Upper lobe of left lung (tissue), 6 donors: ENCODE measurements around the gene ANKFY1. TPM values are rescaled to one million over a fixed set of nuclear protein-coding genes. Genes with fewer than 3 reads are reported as not detected.

Experiments
- ATAC-seq, 2 donors: fragments of 200-7000 bp; cut with Tn5 transposase; one replicate each; pipeline ENCODE4 v1.9.1; 2022; ENCODE audit warnings: mild to moderate bottlenecking in 2 of 2, moderate library complexity in 2 of 2; ENCODE audit not compliant: low FRiP score in 2 of 2
- DNase-seq, 2 donors: peaks; one replicate each; pipeline ENCODE4 v3.0.0-alpha.2; 2019 to 2020
- H3K27ac ChIP-seq, 4 donors: fragments of 200-600 bp; sonication (generic); one replicate each; pipeline ENCODE4 v1.5.1; 2016 to 2019
- H3K27me3 ChIP-seq, 4 donors: fragments of 200-600 bp; sonication (generic); one replicate each; pipeline ENCODE4 v1.5.1; 2017 to 2019
- H3K36me3 ChIP-seq, 4 donors: fragments of 200-600 bp; sonication (generic); one replicate each; pipeline ENCODE4 v1.5.1; 2016 to 2019
- H3K4me1 ChIP-seq, 4 donors: fragments of 200-600 bp; sonication (generic); one replicate each; pipeline ENCODE4 v1.5.1; 2018 to 2019
- H3K4me3 ChIP-seq, 4 donors: fragments of 200-600 bp; sonication (generic); one replicate each; pipeline ENCODE4 v1.5.1; 2017 to 2019; ENCODE audit warnings: mild to moderate bottlenecking in 2 of 4, moderate library complexity in 1 of 4
- H3K9me3 ChIP-seq, 4 donors: fragments of 200-600 bp; sonication (generic); one replicate each; pipeline ENCODE4 v1.5.1; 2018 to 2019
- CTCF ChIP-seq, 6 experiments: fragments of 450-650 bp in 4 of 6; fragments of 200-600 bp in 2 of 6; sonication (generic) in 2 of 6; IDR thresholded peaks; one replicate each; pipeline ENCODE4 v1.5.1; 2016 to 2019; ENCODE audit warnings: antibody characterized with exemption in 6 of 6
- POLR2A ChIP-seq, 4 donors: fragments of 450-650 bp; IDR thresholded peaks; one replicate each; pipeline ENCODE4 v1.5.1; 2016 to 2017; ENCODE audit warnings: antibody characterized with exemption in 4 of 4, mild to moderate bottlenecking in 2 of 4
- POLR2AphosphoS5 ChIP-seq, 2 donors: sonication (generic); formaldehyde crosslinking; IDR thresholded peaks; one replicate each; pipeline ENCODE4 v1.5.1; 2017; ENCODE audit warnings: antibody characterized with exemption in 2 of 2
- WGBS, 2 donors: methylation state at CpG; one replicate each; pipeline ENCODE4 v1.1.5; 2017 to 2018; 5-methylcytosine and 5-hydroxymethylcytosine counted together
- small RNA-seq, 4 donors: library from RNA; depleted of rRNA; stranded (forward); fragments of <200 nt; gene quantifications; one replicate each; pipeline ENCODE3, GENCODE V24; 2016
- total RNA-seq, 6 donors: library from RNA; depleted of rRNA in 4 of 6; stranded (reverse); fragments of >200 nt in 4 of 6; gene quantifications; one replicate each; pipeline versions ENCODE4 v1.1.0 to v1.2.1, GENCODE V29; 2016 to 2021
- donor health status: DM: no; HTN: no; CAD: no; lungs with moderate emphysema.
- donor health status: DM: no; HTN: yes; CAD: no; lungs with severe emphysema.

The ANKFY1 gene
- total RNA-seq, 6 donors from 2014 or later, result 58.7 to 92.2 (median 60.9) TPM

- no peaks in the 10 kb centered on the region for H3K4me1 ChIP-seq
- WGBS, 2 donors, result 79 to 83% methylated on average over 4 of the region's 4 CpGs
- ATAC-seq, result no peak
These were observed 147.3 kb downstream of the ANKFY1 start for GRCh38 chr17:4116516-4116915.

More at GRCh38 chr17:4116516-4116915, 147.3 kb downstream of the ANKFY1 start:
- no peak overlapping the region for H3K4me3 ChIP-seq
- TF ChIP-seq POLR2A (IDR thresholded peaks at IDR 0.05), result no peak
- no peak for TF ChIP-seq POLR2AphosphoS5 (IDR thresholded peaks at IDR 0.05)
- TF ChIP-seq CTCF (IDR thresholded peaks at IDR 0.05), result no peak
- H3K27me3 ChIP-seq, result no peaks in the 10 kb centered on the region
- no peaks in the 10 kb centered on the region for H3K9me3 ChIP-seq
- H3K36me3 ChIP-seq, result peaks cover 27 to 90% (median 53%) of the 10 kb centered on the region in 4 donors
- H3K27ac ChIP-seq, result no peak overlapping the region
- no peak for DNase-seq

Small RNA genes lying within 50 kb of the gene (small RNA-seq; reads per million reads assigned to genes)
- 0 reads per million in 4 donors for gene RF00019

Other genes with a start within 250 kb of the ANKFY1 start
- 100 to 1,000 TPM in 1 of 6 donors, 10 to 100 TPM in 5; 45.8 to 188 (median 65.3) TPM for gene ZZEF1, start 120.9 kb downstream of the ANKFY1 start, total RNA-seq
- gene CYB5D2, start 120.8 kb downstream of the ANKFY1 start, total RNA-seq, result 10 to 100 TPM; 14.0 to 30.6 (median 23.9) TPM
- 10 to 100 TPM; 24.5 to 45.8 (median 35.8) TPM for gene UBE2G1, start 102.7 kb upstream of the ANKFY1 start, total RNA-seq
- gene SPNS3, start 170.0 kb upstream of the ANKFY1 start, total RNA-seq, result under 1 TPM in 5 of 6 donors, not detected in 1; 0.22 to 0.91 (median 0.52) TPM
- gene SPNS2, start 234.9 kb upstream of the ANKFY1 start, total RNA-seq, result 10 to 100 TPM; 41.8 to 89.1 (median 55.2) TPM